GM21423 (cell line): ENCODE results near the gene PTP4A1.
"Not testable (repeated sequence)": the region's sequence is repeated elsewhere in the genome, so short reads cannot be mapped to it uniquely, and the experiment has no call there.

Experiments used
- ATAC-seq: cut with Tn5 transposase; IDR thresholded peaks from one replicate; pipeline ENCODE4 v1.9.1; 2021; ENCODE audit warnings: mild to moderate bottlenecking, moderate library complexity; ENCODE audit not compliant: unreplicated experiment

The PTP4A1 gene

DNA sequence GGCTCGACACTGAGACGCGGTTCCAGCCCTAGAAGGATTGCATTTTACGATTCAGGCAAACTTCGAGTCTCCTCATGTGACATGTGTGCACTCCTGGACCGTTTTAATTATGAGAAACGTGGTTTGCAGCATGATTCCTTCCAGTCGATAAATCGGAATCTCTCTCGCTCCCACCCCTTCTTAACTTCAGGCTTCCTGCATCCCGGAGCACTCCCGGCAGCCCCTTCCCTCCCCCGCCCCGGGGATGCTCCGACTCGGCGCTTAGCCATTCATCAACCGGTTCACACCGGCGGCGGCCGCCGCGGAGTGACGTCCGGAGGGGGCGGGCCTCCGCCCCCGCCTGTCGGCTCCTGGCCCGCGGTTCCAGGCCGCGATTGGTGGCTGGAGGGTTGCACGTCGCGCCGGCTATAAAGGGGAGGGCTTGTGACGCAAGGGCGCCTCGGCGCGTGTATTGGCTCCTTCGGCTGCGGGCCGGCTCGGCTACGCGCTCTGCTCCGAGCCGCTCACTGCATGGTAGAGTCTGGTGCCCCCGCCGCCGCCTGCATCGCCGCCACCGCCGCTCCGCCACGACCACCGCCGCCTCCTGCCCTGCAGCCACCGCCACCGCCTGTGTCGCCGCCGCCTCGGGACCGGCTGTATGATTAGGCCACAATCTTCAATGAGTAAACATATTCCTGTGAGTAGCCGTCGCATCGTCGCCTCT lies at the start of gene PTP4A1, which contains the start of gene LOC128125822:
PTP4A1 (plus strand) TSS at position 437 of the 703 bp plus-strand sequence. CDS start 4,401 bp downstream, outside the sequence.
LOC128125822 (plus strand) TSS at position 437 of the 703 bp plus-strand sequence.
- peak; percentile 92 for ATAC-seq

GRCh38 chr6:63522911-63523287 lies 49.4 kb upstream of the PTP4A1 start:
- ATAC-seq: not testable (repeated sequence)

GRCh38 chr6:63523630-63524029 lies 48.6 kb upstream of the PTP4A1 start:
- ATAC-seq: no peak

- no peak for ATAC-seq
Observed at GRCh38 chr6:63525186-63525878, 46.9 kb upstream of the PTP4A1 start.

GRCh38 chr6:63526931-63527330 lies 45.3 kb upstream of the PTP4A1 start:
- ATAC-seq: no peak

GRCh38 chr6:63527658-63528514 lies 44.4 kb upstream of the PTP4A1 start:
- ATAC-seq: no peak

DNA sequence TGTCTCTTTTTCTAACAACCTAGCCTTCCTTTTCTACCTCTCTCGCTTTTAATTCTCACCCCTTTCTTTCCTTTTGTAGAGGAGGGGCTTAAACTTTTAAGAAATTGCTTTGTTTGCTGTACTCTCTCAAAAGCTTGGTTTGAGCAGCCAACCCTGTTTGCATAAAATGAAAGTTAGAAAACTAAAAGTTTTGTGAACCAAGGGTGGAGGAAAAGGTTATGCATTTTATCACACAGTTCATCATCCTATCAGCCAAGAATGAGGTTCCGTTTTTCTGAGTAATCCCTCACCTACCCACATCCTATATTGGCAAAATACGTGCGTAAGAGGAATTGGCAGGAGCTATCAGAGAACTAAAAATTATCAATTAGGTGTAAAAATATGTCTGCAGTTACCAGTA lies 42.8 kb upstream of the PTP4A1 start:
- ATAC-seq: no peak

DNA sequence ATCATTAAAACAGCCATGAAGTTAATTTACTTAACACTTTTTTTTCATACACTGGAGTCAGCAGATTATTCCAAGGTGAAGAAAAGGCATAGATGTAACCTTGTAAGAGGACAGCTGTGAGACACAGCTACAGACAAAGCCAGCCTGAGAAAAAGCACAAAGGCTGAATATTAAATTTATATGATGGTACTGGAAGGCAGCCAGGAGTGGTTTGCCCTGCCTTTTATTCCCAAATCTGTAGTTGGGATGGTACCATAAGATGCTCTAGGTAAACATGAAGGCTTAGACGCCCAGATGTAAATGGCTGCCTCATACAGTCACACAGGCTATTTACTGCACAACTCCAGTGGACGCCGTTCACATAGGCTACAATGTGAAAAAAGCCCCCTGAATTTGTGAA lies 42.1 kb upstream of the PTP4A1 start:
- no peak for ATAC-seq

- no peak for ATAC-seq
Observed at GRCh38 chr6:63530991-63531390, 41.3 kb upstream of the PTP4A1 start.

- ATAC-seq: no peak
Observed at GRCh38 chr6:63533026-63533425, 39.3 kb upstream of the PTP4A1 start.

DNA sequence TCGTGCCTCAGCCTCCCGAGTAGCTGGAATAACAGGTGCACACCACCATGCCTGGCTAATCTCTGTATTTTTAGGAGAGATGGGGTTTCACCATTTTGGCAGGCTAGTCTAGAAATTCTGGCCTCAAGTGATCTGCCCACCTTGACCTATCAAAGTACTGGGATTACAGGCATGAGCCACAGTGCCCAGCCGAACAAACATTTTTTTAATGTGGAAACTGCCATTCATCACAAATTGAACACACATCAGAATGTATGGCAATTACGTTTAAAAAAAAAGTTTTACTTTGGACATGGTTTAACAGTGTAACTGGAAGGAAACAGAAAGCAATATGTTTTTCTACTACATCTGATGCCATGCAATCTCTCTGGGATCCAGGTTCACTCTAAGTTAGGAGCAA lies 38.3 kb upstream of the PTP4A1 start:
- no peak for ATAC-seq

DNA sequence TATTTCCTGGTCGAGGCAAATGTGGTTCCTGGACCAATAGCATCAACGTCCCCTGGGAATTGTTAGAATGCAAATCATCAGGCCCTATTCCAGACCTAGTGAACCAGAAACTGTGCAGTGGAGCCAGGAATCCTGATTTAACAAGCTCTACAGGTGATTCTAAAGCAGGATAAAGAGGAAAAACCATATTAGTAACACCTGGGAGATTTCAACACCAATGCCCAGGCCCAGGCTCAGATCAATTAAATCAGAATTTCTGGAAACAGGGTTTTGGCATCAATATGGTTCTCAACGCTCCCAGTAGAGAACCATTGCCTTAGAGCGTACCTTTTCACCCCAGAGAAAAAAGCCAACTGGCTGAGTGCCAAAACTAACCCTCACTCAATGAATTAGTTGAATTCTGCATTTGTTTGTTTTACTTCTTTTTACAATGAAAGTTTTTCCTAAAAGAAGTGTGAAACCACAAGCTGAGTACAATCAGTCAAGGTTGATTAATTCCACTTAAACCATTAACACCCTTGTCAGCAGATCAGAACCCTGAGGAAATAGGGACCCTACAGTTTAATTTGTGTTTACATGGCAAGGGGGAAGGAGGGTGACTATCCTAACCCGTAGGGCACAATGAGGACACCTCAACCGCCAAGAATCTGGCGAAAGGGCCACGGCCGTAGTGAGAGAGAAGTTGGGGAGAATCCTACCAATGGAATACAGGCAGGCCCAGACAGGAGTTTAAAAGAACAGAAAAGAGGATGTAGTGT lies 34.9 kb upstream of the PTP4A1 start:
- ATAC-seq: peak; percentile 81

DNA sequence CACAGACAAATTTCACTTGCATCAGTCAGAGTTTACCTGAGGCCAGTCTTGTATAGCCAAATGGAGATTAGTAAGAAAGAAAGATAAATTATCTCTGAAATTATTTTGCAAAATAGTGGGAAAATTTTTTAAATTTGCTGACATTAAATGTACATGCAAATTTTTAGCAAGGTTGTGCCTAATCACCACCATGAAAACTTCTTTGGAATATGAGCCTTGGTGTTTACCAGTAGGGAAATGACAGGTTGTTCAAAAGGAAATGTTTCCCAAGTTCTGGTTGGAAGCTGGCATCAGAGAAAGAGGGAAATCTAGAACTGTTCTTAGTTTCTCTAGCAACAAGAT lies 34.4 kb upstream of the PTP4A1 start:
- no peak for ATAC-seq

GRCh38 chr6:63538550-63538949 lies 33.7 kb upstream of the PTP4A1 start:
- ATAC-seq: no peak

- no peak for ATAC-seq
Observed at GRCh38 chr6:63543001-63543400, 29.3 kb upstream of the PTP4A1 start.

GRCh38 chr6:63543982-63544381 lies 28.3 kb upstream of the PTP4A1 start:
- ATAC-seq: no peak

DNA sequence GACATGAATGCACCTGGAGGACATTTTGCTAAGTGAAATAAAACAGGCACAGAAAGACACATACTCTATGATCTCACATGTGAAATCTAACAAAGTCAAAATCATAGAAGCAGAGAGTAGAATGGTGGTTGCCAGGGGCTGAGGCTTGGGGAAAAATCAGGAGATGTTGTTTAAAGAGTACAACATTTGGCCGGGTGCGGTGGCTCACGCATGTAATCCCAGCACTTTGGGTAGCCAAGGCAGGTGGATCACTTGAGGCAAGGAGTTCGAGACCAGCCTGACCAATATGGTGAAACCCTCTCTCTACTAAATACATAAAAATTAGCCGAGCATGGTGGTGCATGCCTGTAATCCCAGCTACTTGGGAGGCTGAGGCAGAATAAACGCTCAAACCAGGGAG lies 26.0 kb upstream of the PTP4A1 start:
- no peak for ATAC-seq

GRCh38 chr6:63546697-63547096 lies 25.6 kb upstream of the PTP4A1 start:
- no peak for ATAC-seq

DNA sequence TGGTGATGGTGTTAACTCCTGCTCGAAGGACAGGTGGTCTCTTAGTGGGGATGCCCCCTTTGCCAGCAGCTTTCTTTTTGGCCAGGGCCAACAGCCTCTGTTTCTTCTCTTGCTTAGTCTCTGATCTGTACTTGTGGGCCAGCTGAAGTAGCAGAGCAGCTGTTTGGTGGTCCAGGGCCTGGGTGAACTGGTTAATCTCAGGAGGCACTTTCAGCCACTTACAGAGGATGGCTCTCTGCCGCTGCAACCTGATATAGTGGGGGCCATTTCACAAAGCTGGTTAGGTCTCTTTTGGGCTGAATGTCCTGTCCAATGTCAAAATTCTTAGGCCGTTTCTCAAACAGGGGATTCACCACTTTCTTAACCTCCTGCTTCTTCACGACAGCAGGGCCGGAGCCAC lies 23.2 kb upstream of the PTP4A1 start:
- no peak for ATAC-seq

DNA sequence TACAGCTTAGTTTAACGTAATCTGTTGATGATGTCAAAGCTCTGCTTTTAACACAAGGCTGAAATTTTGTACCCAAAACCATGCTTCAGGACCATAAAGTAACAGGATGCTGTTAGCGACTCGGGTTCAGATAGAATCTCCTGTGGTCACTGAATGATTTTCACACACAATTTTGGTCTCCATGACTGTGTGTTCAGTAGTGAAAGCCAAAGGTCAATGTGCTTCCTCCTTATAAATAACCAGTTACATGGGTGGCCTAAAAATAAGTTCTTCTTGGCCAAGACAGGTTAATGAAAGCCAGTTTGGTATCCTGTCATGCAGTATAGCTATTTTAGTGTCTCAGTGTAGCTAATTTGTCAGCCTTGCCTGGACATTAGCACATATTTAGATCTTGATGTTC lies 19.1 kb upstream of the PTP4A1 start:
- ATAC-seq: peak; percentile 99

GRCh38 chr6:63553900-63554299 lies 18.4 kb upstream of the PTP4A1 start:
- no peak for ATAC-seq
